Gastrocnemius medialis (tissue), 4 donors: ENCODE results near the gene CBL.

Source experiments
- POLR2A ChIP-seq, 2 donors: fragments of 450-650 bp; IDR thresholded peaks; one replicate each; pipeline ENCODE4 v1.6.1; 2017; ENCODE audit warnings: antibody characterized with exemption in 2 of 2, mild to moderate bottlenecking in 2 of 2, moderate library complexity in 2 of 2
- TF ChIP-seq, protein P1 (sequence below), 5 experiments: fragments of 450-650 bp in 3 of 5; fragments of 200-600 bp in 2 of 5; sonication (generic) in 2 of 5; IDR thresholded peaks in 4 of 5; conservative IDR thresholded peaks in 1 of 5; 1 replicate in 4 of 5; 2 replicates in 1 of 5; pipeline ENCODE4 v1.5.1; 2016 to 2019; ENCODE audit warnings: antibody characterized with exemption in 5 of 5, mild to moderate bottlenecking in 3 of 5, moderate library complexity in 3 of 5

DNA sequence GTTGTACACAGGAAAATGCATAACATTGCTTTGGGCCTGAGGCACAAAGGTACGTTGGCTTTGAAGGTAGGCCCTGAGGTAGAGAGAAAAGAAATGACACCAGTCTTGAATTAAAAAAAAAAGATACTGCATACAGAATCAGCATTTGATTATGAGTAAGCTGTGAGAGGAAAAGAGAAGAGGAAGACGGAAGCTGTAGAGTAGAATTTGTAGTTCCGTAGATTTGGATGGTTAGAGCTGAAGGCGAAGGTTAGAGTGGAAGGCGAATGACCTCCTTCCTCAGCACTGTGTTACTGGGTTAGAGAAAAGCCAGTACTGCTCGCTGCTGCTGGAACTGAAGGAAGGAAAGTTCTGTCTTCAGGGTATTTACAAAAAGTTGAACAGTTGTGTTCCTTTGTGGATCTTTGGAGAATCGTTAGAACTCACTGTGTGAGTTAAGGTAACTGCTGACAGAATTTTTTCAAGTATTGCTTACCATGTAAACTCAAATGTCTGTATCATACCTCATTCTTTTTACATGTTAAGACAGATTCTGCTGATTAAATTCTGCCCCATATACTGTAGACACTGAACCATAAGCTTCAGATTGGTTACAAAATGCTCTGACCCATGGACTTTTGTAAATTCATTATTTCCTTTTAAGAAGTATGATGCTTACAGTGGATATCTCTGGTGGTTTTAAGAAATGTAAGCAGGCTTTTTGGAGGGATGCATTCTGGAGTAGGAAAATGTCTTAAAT is 60.5 kb downstream of the CBL start:
- no peak for TF ChIP-seq POLR2A (IDR thresholded peaks at IDR 0.05)
- TF ChIP-seq, protein P1, sequence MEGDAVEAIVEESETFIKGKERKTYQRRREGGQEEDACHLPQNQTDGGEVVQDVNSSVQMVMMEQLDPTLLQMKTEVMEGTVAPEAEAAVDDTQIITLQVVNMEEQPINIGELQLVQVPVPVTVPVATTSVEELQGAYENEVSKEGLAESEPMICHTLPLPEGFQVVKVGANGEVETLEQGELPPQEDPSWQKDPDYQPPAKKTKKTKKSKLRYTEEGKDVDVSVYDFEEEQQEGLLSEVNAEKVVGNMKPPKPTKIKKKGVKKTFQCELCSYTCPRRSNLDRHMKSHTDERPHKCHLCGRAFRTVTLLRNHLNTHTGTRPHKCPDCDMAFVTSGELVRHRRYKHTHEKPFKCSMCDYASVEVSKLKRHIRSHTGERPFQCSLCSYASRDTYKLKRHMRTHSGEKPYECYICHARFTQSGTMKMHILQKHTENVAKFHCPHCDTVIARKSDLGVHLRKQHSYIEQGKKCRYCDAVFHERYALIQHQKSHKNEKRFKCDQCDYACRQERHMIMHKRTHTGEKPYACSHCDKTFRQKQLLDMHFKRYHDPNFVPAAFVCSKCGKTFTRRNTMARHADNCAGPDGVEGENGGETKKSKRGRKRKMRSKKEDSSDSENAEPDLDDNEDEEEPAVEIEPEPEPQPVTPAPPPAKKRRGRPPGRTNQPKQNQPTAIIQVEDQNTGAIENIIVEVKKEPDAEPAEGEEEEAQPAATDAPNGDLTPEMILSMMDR (IDR thresholded peaks at IDR 0.05 in 4 of 5, conservative IDR thresholded peaks at IDR 0.05 in 1 of 5) = no peak
